HG03039 (cell line): ENCODE measurements around the gene WWP2.
"Not testable (repeated sequence)": the region's sequence is repeated elsewhere in the genome, so short reads cannot be mapped to it uniquely, and the experiment has no call there.

Experiments used
- ATAC-seq: cut with Tn5 transposase; IDR thresholded peaks from one replicate; pipeline ENCODE4 v1.9.1; 2021; ENCODE audit warnings: mild to moderate bottlenecking, moderate library complexity; ENCODE audit not compliant: unreplicated experiment

Gene WWP2

DNA sequence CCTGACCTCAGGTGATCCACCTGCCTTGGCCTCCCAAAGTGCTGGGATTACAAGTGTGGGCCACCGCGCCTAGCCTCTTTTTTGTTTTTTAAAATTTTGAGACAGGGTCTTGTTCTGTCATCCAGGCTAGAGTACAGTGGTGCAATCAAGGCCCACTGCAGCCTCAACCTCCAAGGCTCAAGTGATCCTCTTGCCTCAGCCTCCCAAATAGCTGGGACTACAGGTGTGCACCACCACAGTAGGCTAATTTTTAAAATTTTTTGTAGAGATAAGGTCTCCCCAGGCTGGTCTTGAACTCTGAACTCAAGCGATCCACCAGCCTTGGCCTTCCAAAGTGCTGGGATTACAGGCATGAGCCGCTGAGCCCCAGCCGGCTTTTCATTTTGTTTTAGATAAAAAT lies 92.6 kb downstream of the WWP2 start:
- not testable (repeated sequence) for ATAC-seq

GRCh38 chr16:69855592-69855991 lies 93.5 kb downstream of the WWP2 start:
- no peak for ATAC-seq

DNA sequence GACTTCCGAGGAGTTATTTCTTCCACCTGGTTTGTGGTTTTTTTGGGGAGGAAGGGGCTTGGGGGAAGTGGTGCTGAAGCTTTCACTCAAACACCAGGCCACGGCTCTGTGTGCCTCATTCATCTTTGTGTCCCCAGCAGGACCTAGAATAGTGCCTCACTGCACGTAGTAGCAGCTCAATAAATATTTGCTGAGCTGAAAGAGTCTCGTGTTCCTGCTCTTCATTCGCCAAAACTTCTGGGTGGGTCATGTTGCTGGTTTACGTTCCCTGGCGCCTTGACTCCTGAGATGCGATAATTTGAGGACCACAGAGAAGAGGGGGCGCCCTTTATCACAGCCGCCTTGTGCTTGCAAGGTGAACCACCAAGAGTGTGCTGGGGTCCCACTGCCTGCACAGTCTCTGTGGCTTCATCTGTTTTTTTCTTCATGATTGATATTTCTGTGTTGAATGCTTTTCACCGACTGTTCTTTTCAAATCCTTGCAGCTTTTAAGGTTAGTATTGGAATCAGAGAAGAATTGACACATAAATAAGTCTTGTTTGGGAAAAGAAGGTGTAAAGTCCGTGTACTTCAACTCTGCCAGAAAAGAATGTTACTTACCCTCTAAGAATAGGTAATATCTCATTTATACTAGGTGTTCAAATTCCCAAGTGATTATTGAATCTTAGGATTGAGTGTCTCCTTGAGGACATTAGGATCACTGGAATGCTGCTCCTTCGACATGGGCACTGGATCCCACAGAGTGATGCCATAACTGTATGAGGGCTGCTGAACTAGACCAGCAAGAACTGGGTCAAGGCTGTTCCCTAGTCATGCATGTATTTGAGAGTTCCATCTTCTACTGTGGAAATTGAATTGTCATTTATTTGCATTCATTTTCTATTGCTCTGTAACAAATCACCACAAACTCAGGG lies 96.3 kb downstream of the WWP2 start:
- no peak for ATAC-seq

- ATAC-seq = no peak
Measured at GRCh38 chr16:69859105-69859989, 97.2 kb downstream of the WWP2 start.

GRCh38 chr16:69860233-69861231 lies 98.4 kb downstream of the WWP2 start:
- no peak for ATAC-seq

- ATAC-seq = no peak
Measured at GRCh38 chr16:69861292-69862030, 99.3 kb downstream of the WWP2 start.

DNA sequence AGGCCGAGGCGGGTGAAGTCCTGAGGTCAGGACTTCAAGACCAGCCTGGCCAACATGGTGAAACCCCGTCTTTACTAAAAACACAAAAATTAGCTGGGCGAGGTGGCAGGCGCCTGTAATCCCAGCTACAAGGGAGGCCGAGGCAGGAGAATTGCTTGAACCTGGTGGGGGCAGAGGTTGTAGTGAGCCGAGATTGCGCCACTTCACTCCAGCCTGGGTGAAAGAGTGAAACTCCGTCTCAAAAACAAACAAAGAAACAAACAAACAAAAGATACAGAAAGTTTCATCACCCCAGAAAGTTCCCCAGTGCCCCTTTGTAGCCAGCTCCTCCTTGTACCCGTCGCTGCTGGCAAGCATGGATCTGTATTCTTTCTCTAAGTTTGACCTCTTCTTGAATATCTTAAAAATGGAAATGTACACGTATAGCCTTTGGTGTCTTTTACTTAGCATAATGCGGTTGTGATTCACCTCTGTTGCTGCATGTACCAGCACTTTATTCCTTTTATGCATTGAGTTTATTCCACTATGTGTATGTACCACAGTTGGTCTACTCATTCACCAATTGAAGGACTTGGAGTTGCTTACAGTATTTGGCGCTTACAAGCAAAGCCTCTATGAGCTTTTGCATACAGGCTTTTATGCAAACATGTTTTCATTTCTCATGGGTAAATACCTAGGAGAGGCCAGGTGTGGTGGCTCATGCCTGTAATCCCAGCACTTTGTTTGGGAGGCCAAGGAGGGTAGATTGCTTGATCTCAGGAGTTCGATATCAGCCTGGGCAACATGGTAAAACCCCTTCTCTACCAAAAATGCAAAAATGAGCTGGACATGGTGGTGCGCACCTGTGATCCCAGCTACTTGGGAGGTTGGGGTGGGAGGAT lies 101.5 kb downstream of the WWP2 start:
- ATAC-seq = no peak

DNA sequence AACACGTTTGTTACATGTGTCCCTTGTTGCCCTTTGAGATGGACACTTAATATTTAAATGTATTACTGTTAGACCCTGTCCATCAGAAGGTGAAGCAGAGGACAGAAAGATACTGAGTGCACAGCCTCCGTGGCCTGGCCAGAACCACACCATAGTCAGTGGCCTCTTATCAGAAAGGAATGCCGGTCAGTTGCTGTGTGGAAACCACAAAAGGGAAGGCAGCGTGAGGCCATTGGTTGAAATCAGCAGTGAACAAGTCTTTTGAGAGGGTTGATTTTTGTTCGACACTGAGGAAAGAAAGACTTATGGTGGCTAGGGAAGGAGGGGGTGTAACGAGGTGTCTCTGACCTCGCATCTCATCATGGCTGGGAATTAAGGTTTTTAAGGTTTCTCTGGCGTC lies 103.6 kb downstream of the WWP2 start:
- ATAC-seq = no peak

- ATAC-seq = no peak
Measured at GRCh38 chr16:69867784-69868560, 105.8 kb downstream of the WWP2 start.

DNA sequence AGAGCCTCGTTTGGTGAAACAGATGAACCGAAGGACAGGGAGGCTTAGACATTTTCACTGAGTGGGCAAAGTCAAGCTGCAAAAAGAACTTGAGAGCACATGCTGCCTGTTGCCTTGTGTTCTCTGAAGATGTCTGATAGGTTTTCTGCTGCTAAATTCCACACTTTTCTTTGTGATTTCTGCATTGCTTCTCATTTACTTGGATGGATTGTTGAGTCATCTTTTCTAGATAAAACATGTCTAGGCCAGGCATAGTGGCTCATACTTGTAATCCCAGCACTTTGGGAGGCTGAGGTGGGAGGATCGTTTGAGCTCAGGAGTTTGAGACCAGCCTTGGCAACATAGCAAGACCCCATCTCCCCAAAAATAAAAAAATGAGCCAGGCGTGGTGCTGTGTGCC lies 108.6 kb downstream of the WWP2 start:
- no peak for ATAC-seq

GRCh38 chr16:69871708-69872107 lies 109.6 kb downstream of the WWP2 start:
- ATAC-seq = no peak

DNA sequence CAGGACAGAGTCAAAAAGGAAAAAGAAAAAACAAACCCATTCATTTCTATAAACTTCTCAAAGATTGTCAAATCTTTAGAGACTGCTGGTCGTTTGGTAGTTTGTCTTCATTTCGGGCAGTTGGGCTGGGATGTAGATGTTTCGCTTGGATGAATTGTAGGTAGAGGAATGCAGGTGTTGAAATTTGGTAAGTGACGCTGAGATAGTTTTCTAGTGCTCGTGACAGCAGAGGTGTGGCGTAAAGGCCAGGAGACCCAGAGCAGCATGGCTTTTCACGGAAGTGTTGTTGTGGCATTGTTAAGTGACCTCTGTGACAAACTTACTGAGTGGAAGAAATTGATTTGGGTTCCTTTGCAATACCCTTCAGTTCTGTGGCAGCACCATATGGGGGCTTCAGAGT lies 110.8 kb downstream of the WWP2 start:
- ATAC-seq = no peak

- no peak for ATAC-seq
Measured at GRCh38 chr16:69873783-69874182, 111.7 kb downstream of the WWP2 start.

DNA sequence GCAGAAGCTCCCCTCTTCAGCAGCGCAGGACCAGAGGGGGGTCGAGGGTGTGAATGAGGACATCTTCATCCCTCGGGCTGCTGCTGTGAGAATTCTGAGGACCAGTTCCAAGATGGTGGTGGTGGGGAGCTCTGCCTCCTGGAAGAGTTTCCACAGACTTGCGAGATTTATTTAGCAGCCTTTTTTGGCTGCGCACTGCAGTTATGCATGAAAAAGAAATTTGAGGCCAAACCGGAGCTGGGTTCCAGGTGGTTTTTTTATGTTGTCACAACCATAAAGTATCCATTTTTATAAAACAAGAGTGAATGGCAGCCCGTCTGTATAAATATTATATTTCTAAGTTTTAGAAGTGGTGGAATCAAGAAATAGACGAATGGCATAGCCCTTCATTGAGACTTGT lies 112.1 kb downstream of the WWP2 start:
- ATAC-seq = no peak

GRCh38 chr16:69880640-69881133 lies 118.6 kb downstream of the WWP2 start:
- ATAC-seq = no peak

DNA sequence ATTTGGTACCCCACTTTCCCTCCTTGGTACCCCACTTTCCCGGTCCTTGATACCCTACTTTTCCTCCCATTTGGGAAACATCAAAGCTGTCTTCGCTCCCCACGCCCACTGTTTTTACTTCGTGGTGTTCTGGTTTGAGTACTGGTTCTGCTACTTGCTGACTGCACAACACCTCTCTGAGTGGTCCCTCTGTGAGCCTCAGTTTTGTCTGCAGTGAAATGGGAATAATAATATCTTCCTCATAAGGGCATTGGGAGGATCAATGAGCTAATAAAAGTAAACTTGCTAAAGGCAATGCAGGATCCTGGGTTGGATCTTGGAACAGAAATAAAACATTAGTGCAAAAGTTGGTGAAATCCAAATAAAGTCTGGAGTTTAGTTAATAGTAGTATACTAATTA lies 119.0 kb downstream of the WWP2 start:
- no peak for ATAC-seq

DNA sequence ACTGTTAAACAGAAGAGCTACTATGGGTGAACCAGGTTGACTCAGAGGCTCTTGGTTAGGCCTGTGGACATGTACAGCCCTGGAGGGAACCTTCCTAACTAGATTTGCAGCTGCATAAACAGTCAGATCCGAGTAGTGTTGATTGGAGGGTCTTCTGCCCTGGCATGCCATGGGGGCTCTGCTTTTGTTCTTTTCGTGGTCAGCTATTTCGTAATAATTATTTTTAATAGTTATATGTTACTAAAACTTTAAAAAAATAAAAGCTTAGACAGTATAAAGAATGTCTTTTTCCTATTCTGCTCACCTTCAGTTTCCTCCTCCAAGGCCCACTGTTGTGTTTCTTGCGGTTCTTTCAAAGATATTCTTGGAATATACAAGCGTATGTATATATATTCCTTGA lies 121.6 kb downstream of the WWP2 start:
- no peak for ATAC-seq

- no peak for ATAC-seq
Measured at GRCh38 chr16:69885722-69886121, 123.6 kb downstream of the WWP2 start.
